Gastroesophageal sphincter (tissue), 3 donors: ENCODE data around the gene AK8.

Source experiments
- EP300 ChIP-seq: sonication (generic); formaldehyde crosslinking; IDR thresholded peaks from one replicate; pipeline ENCODE4 v1.6.1; 2017; ENCODE audit warnings: antibody characterized with exemption, mild to moderate bottlenecking
- POLR2A ChIP-seq, 2 donors: fragments of 450-650 bp; IDR thresholded peaks; one replicate each; pipeline ENCODE4 v1.6.1; 2017; ENCODE audit warnings: antibody characterized with exemption in 2 of 2, mild to moderate bottlenecking in 2 of 2, moderate library complexity in 1 of 2
- POLR2AphosphoS5 ChIP-seq: sonication (generic); formaldehyde crosslinking; IDR thresholded peaks from one replicate; pipeline ENCODE4 v1.6.1; 2017; ENCODE audit warnings: antibody characterized with exemption
- TF ChIP-seq, protein P1 (sequence below), 4 experiments: fragments of 200-600 bp in 2 of 4; fragments of 450-650 bp in 2 of 4; sonication (generic) in 1 of 4; IDR thresholded peaks; one replicate each; pipeline ENCODE4 v1.5.1; 2017 to 2019; ENCODE audit warnings: antibody characterized with exemption in 4 of 4, mild to moderate bottlenecking in 2 of 4, moderate library complexity in 2 of 4

DNA sequence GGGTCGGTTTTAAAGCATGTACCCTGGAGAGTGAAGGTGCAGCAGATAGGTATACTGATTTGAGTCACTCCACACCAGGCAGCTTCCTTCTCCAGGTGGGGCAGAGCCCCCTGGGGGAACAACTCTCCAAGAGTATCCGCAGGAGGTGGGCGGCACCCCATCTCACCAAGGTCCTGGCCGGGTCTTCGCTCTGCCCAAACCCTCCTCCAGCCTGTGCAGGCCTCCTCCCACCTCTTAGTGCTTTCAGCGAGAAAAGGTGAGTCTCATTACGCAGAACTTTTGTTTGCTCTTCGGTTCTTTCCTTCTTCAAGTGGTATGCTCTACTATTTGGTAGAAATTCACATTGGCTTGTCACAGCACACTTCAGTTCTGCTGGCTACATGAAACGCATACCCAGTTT is 14.3 kb upstream of the AK8 start:
- TF ChIP-seq, protein P1, sequence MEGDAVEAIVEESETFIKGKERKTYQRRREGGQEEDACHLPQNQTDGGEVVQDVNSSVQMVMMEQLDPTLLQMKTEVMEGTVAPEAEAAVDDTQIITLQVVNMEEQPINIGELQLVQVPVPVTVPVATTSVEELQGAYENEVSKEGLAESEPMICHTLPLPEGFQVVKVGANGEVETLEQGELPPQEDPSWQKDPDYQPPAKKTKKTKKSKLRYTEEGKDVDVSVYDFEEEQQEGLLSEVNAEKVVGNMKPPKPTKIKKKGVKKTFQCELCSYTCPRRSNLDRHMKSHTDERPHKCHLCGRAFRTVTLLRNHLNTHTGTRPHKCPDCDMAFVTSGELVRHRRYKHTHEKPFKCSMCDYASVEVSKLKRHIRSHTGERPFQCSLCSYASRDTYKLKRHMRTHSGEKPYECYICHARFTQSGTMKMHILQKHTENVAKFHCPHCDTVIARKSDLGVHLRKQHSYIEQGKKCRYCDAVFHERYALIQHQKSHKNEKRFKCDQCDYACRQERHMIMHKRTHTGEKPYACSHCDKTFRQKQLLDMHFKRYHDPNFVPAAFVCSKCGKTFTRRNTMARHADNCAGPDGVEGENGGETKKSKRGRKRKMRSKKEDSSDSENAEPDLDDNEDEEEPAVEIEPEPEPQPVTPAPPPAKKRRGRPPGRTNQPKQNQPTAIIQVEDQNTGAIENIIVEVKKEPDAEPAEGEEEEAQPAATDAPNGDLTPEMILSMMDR (IDR thresholded peaks at IDR 0.05) = no peak
- TF ChIP-seq POLR2A (IDR thresholded peaks at IDR 0.05) (no peak), EP300 (no peak), POLR2AphosphoS5 (no peak)
